K562 (cell line): ENCODE results near the gene CDH6. TPM values are rescaled to one million over a fixed set of nuclear protein-coding genes. Genes with fewer than 3 reads are reported as not detected.

Experiments
- ATF1 ChIP-seq, 2 experiments: fragments of 450-650 bp in 1 of 2; IDR thresholded peaks; 2 replicates each; pipeline ENCODE4 v1.6.1; 2016; ENCODE audit warnings: missing compliant biosample characterization in 1 of 2, missing genetic modification characterization in 1 of 2
- BRD9 ChIP-seq: fragments of 450-650 bp; IDR thresholded peaks from 2 replicates; pipeline ENCODE4 v1.6.1; 2018; ENCODE audit warnings: low read depth; ENCODE audit not compliant: partially characterized antibody
- CREM ChIP-seq: IDR thresholded peaks from 2 replicates; pipeline ENCODE4 v1.6.1; 2014; ENCODE audit warnings: antibody characterized with exemption, low read depth
- DDX20 ChIP-seq: fragments of 450-650 bp; IDR thresholded peaks from 2 replicates; pipeline ENCODE4 v1.6.1; 2016; ENCODE audit warnings: missing genetic modification characterization, low read depth, mild to moderate bottlenecking, missing compliant biosample characterization, moderate library complexity
- GABPB2 ChIP-seq: fragments of 250-450 bp; sonication (Bioruptor Pico); conservative IDR thresholded peaks from 2 replicates; pipeline ENCODE4 v1.5.1; 2021; ENCODE audit warnings: mild to moderate bottlenecking
- KDM5B ChIP-seq: fragments of 200-600 bp; sonication (generic); IDR thresholded peaks from 2 replicates; pipeline ENCODE4 v1.6.1; 2012; ENCODE audit warnings: low read depth, mild to moderate bottlenecking, moderate library complexity, low read length, control low read depth, inconsistent platforms; ENCODE audit not compliant: insufficient replicate concordance
- KLF1 ChIP-seq: fragments of 450-650 bp; IDR thresholded peaks from 2 replicates; pipeline ENCODE4 v1.6.1; 2016; ENCODE audit warnings: missing genetic modification characterization, missing compliant biosample characterization
- KLF13 ChIP-seq: fragments of 450-650 bp; IDR thresholded peaks from 2 replicates; pipeline ENCODE4 v1.6.1; 2016; ENCODE audit warnings: missing genetic modification characterization, low read depth, mild to moderate bottlenecking, missing compliant biosample characterization, moderate library complexity, borderline replicate concordance
- MAFF ChIP-seq: IDR thresholded peaks from 2 replicates; pipeline ENCODE4 v1.6.1; 2012; ENCODE audit warnings: low read length, improper control_type of control experiment
- MAFG ChIP-seq: fragments of 450-650 bp; conservative IDR thresholded peaks from 2 replicates; pipeline ENCODE4 v1.6.1; 2016; ENCODE audit warnings: missing genetic modification characterization, missing compliant biosample characterization
- MAFK ChIP-seq: IDR thresholded peaks from 2 replicates; pipeline ENCODE4 v1.6.1; 2011; ENCODE audit warnings: low read length, improper control_type of control experiment
- NFRKB ChIP-seq: fragments of 450-650 bp; IDR thresholded peaks from 2 replicates; pipeline ENCODE4 v1.6.1; 2016; ENCODE audit warnings: low read depth
- PBX2 ChIP-seq, 2 experiments: IDR thresholded peaks in 1 of 2; conservative IDR thresholded peaks in 1 of 2; 2 replicates each; pipeline ENCODE4 v1.6.1; 2016; ENCODE audit warnings: low read depth in 2 of 2, mild to moderate bottlenecking in 1 of 2, missing compliant biosample characterization in 1 of 2, missing genetic modification characterization in 1 of 2, moderate library complexity in 1 of 2
- SP1 ChIP-seq: sonication (generic); formaldehyde crosslinking; IDR thresholded peaks from 2 replicates; pipeline ENCODE4 v1.8.1; 2022; ENCODE audit warnings: mild to moderate bottlenecking, missing genetic modification reagents
- TEAD1 ChIP-seq, 2 experiments: fragments of 450-650 bp in 1 of 2; sonication (generic) in 1 of 2; formaldehyde crosslinking; IDR thresholded peaks; 2 replicates each; pipeline versions ENCODE4 v1.4.0 to v1.8.0; 2020 to 2022; ENCODE audit warnings: mild to moderate bottlenecking in 2 of 2, missing genetic modification reagents in 1 of 2
- THRAP3 ChIP-seq: fragments of 450-650 bp; IDR thresholded peaks from 2 replicates; pipeline ENCODE4 v1.6.1; 2016; ENCODE audit warnings: mild to moderate bottlenecking, inconsistent platforms, borderline replicate concordance
- U2AF1 ChIP-seq: fragments of 200-400 bp; formaldehyde crosslinking; optimal IDR thresholded peaks from 2 replicates; pipeline ENCODE3; 2017; ENCODE audit warnings: mild to moderate bottlenecking, low read depth, low read length, moderate library complexity
- ZFP36 ChIP-seq: fragments of 150-350 bp; IDR thresholded peaks from 2 replicates; pipeline ENCODE4 v1.6.1; 2018; ENCODE audit warnings: low read length, low read depth; ENCODE audit not compliant: partially characterized antibody
- ZNF644 ChIP-seq: fragments of 200-800 bp; sonication (Bioruptor generic); IDR thresholded peaks from 2 replicates; pipeline ENCODE4 v1.6.1; 2016; ENCODE audit warnings: low read depth, missing genetic modification characterization, missing compliant biosample characterization
- ZNF699 ChIP-seq: fragments of 250-450 bp; sonication (Bioruptor Pico); IDR thresholded peaks from 2 replicates; pipeline ENCODE4 v1.8.0; 2021; ENCODE audit warnings: mild to moderate bottlenecking, moderate library complexity; ENCODE audit not compliant: insufficient replicate concordance
- polyA plus RNA-seq, 8 experiments: library from polyadenylated mRNA; depleted of rRNA in 4 of 8; stranded (reverse) in 5 of 8; unstranded in 3 of 8; fragments of >200 nt; fragmentation: Nextera tagmentation in 2 of 8; fragmentation: Illumina TruSeq in 1 of 8; extraction: Ambion mirVana in 2 of 8; extraction: Trizol in 1 of 8; gene quantifications; 2 replicates each; pipeline versions ENCODE4 v1.2.1 to v1.2.3, GENCODE V29; 2011 to 2014; ENCODE audit warnings: inconsistent platforms in 1 of 8, missing spikeins in 1 of 8
- total RNA-seq, 7 experiments: library from RNA; depleted of rRNA in 6 of 7; stranded (reverse); fragments of >200 nt in 6 of 7; fragmentation: Illumina TruSeq in 2 of 7; extraction: Trizol in 2 of 7; gene quantifications; 2 replicates each; pipeline versions ENCODE4 v1.2.1 to v1.2.3, GENCODE V29; 2011 to 2021; ENCODE audit warnings: low replicate concordance in 1 of 7
- TF ChIP-seq, protein P1 (sequence below), 3 experiments: fragments of 200-800 bp in 1 of 3; fragments of 250-450 bp in 1 of 3; fragments of 450-650 bp in 1 of 3; sonication (Bioruptor Pico) in 1 of 3; sonication (Bioruptor generic) in 1 of 3; formaldehyde crosslinking in 1 of 3; IDR thresholded peaks; 2 replicates each; pipeline versions ENCODE4 v1.6.1 to v1.8.0; 2016 to 2022; ENCODE audit warnings: mild to moderate bottlenecking in 2 of 3, missing genetic modification characterization in 2 of 3, missing compliant biosample characterization in 1 of 3, moderate library complexity in 1 of 3
- TF ChIP-seq, protein P2 (sequence below): fragments of 250-450 bp; sonication (Bioruptor Pico); IDR thresholded peaks from 2 replicates; pipeline ENCODE4 v1.5.0; 2020; ENCODE audit warnings: mild to moderate bottlenecking

CDH6 gene
- total and polyA plus RNA-seq, 9 of the 15 experiments (the other 6 are each of a cell fraction or from before 2014, with no cell fraction given), result not detected

DNA sequence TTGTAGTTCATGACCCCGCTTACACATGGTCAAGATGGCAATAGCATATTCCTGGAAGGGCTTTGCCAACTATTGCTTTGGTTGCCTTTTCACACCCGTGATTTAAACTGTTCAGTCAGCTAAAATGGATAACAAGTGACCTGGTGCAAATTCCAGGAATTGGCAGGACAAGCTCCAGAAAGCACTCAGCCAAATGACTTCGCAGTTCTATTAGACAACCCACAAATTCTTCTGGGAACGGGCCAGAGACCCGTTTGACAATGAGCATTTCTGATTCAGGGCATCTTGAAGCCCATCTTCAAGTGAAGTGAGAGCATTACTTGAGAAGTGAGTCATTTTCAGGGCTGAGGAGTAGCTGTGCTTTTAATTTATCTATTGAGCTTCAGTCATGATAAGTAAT lies 173.5 kb downstream of the CDH6 start (continued):
- TF ChIP-seq PBX2 (CRISPR knock-in tag; IDR thresholded peaks at IDR 0.05; ENCODE audit: low read depth), result no peak
- TF ChIP-seq PBX2 (tag; conservative IDR thresholded peaks at IDR 0.05; ENCODE audit: low read depth), result no peak
- TF ChIP-seq ATF1 (CRISPR knock-in tag; IDR thresholded peaks at IDR 0.05), result no peak
- no peak for TF ChIP-seq ATF1 (tag; IDR thresholded peaks at IDR 0.05)
- no peak for TF ChIP-seq TEAD1 (CRISPR knock-in tag; IDR thresholded peaks at IDR 0.05)
- no peak for TF ChIP-seq ZNF644
- no peak for TF ChIP-seq BRD9
- TF ChIP-seq MAFK, result peak; percentile 17; the same call in 1 of the 2 replicates
- no peak for TF ChIP-seq GABPB2
- TF ChIP-seq KLF13, result no peak
- no peak for TF ChIP-seq NFRKB
- TF ChIP-seq, protein P1, sequence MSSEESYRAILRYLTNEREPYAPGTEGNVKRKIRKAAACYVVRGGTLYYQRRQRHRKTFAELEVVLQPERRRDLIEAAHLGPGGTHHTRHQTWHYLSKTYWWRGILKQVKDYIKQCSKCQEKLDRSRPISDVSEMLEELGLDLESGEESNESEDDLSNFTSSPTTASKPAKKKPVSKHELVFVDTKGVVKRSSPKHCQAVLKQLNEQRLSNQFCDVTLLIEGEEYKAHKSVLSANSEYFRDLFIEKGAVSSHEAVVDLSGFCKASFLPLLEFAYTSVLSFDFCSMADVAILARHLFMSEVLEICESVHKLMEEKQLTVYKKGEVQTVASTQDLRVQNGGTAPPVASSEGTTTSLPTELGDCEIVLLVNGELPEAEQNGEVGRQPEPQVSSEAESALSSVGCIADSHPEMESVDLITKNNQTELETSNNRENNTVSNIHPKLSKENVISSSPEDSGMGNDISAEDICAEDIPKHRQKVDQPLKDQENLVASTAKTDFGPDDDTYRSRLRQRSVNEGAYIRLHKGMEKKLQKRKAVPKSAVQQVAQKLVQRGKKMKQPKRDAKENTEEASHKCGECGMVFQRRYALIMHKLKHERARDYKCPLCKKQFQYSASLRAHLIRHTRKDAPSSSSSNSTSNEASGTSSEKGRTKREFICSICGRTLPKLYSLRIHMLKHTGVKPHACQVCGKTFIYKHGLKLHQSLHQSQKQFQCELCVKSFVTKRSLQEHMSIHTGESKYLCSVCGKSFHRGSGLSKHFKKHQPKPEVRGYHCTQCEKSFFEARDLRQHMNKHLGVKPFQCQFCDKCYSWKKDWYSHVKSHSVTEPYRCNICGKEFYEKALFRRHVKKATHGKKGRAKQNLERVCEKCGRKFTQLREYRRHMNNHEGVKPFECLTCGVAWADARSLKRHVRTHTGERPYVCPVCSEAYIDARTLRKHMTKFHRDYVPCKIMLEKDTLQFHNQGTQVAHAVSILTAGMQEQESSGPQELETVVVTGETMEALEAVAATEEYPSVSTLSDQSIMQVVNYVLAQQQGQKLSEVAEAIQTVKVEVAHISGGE (CRISPR knock-in tag; IDR thresholded peaks at IDR 0.05), result no peak
- peak; percentile 62 for TF ChIP-seq MAFG
- TF ChIP-seq THRAP3, result no peak
- no peak for TF ChIP-seq SP1 (CRISPR knock-in tag)
- TF ChIP-seq ZFP36, result no peak
- no peak for TF ChIP-seq ZNF699 (CRISPR knock-in tag)
- no peak for TF ChIP-seq CREM
- TF ChIP-seq, protein P2, sequence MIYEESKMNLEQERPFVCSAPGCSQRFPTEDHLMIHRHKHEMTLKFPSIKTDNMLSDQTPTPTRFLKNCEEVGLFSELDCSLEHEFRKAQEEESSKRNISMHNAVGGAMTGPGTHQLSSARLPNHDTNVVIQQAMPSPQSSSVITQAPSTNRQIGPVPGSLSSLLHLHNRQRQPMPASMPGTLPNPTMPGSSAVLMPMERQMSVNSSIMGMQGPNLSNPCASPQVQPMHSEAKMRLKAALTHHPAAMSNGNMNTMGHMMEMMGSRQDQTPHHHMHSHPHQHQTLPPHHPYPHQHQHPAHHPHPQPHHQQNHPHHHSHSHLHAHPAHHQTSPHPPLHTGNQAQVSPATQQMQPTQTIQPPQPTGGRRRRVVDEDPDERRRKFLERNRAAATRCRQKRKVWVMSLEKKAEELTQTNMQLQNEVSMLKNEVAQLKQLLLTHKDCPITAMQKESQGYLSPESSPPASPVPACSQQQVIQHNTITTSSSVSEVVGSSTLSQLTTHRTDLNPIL (CRISPR knock-in tag), result no peak
- no peak for TF ChIP-seq DDX20 (tag)
- no peak for TF ChIP-seq KLF1 (tag)
- TF ChIP-seq KDM5B, result no peak
- TF ChIP-seq U2AF1, result no peak
- peak; percentile 36; the same call in 1 of the 2 replicates for TF ChIP-seq MAFF
